Spleen (tissue), 7 donors: ENCODE measurements around the gene CDIP1.

Experiments
- POLR2A ChIP-seq, 3 donors: fragments of 450-650 bp; IDR thresholded peaks; one replicate each; pipeline ENCODE4 v1.5.1; 2017; ENCODE audit warnings: antibody characterized with exemption in 3 of 3, mild to moderate bottlenecking in 1 of 3
- POLR2AphosphoS5 ChIP-seq, 3 donors: sonication (generic); formaldehyde crosslinking; IDR thresholded peaks; one replicate each; pipeline ENCODE4 v1.5.1; 2017; ENCODE audit warnings: antibody characterized with exemption in 3 of 3
- TF ChIP-seq, protein P1 (sequence below), 11 experiments: fragments of 200-600 bp in 7 of 11; fragments of 450-650 bp in 4 of 11; sonication (generic) in 4 of 11; IDR thresholded peaks in 8 of 11; conservative IDR thresholded peaks in 3 of 11; 1 replicate in 7 of 11; 2 replicates in 4 of 11; pipeline versions ENCODE4 v1.4.0 to v1.8.0; 2016 to 2021; ENCODE audit warnings: antibody characterized with exemption in 11 of 11, inconsistent platforms in 4 of 11, mild to moderate bottlenecking in 1 of 11
- donor health status: DM: no; HTN: no; CAD: no; lungs with moderate emphysema.
- donor health status: DM: no; HTN: no; CAD: no.
- donor health status: DM: no; HTN: no; CAD: no.

DNA sequence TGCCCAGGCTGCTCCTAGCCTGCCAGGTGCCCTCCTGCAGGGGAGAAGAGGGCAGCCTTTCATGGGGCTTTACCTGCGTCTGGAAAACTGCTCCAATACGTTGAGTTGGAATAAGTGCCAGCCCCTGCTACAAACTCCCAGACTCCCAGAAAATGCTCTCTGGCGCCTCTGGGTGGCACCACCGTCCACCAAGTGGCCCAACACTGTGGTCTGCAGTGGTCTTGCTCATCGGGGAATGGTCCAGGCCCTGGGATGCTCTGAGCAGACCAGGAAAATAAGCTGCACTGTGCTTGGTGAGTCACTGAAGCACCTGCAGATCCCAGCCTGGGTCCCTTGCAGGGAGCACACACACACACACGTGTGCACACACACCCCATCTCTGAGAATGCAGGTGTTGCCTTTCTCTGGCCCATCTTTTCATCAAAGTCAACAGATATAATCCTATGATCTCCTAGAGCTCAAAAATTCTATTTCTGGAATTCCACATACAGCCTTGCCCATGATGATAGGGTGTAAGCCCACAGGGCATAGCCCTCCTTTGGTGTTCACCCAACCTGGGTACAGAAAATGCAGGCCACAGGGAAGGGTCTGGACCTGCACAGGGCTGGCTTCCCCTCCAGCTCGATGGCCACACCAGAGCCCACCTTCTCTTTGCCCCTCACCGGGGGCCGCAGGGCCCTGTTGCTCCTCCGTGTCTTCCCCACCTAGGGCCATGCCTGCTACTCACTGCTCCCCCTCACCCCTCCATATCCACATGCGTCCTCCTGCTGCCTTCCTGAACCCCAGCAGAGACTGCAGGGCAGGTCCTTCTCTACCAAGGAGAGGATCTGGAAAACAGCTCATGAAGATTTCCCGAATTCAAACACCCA, 20.5 kb downstream of the CDIP1 start:
- TF ChIP-seq, protein P1, sequence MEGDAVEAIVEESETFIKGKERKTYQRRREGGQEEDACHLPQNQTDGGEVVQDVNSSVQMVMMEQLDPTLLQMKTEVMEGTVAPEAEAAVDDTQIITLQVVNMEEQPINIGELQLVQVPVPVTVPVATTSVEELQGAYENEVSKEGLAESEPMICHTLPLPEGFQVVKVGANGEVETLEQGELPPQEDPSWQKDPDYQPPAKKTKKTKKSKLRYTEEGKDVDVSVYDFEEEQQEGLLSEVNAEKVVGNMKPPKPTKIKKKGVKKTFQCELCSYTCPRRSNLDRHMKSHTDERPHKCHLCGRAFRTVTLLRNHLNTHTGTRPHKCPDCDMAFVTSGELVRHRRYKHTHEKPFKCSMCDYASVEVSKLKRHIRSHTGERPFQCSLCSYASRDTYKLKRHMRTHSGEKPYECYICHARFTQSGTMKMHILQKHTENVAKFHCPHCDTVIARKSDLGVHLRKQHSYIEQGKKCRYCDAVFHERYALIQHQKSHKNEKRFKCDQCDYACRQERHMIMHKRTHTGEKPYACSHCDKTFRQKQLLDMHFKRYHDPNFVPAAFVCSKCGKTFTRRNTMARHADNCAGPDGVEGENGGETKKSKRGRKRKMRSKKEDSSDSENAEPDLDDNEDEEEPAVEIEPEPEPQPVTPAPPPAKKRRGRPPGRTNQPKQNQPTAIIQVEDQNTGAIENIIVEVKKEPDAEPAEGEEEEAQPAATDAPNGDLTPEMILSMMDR (IDR thresholded peaks at IDR 0.05 in 8 of 11, conservative IDR thresholded peaks at IDR 0.05 in 3 of 11), result peak in 6 of 11 experiments; percentile 8 to 30 (median 18)
- peak in 1 of 3 donors; percentile 17 for TF ChIP-seq POLR2AphosphoS5 (IDR thresholded peaks at IDR 0.05)
- TF ChIP-seq POLR2A (IDR thresholded peaks at IDR 0.05), result no peak
